Anterior cingulate cortex (tissue), 58 donors: Measurements from ENCODE around the gene DMBX1.
A peak's percentile ranks its signal among the peaks of the same experiment; 100 is the strongest.

ENCODE experiments used
- DNase-seq, 58 donors: peaks; one replicate each; lab custom pipeline; 2025; lab: John Stamatoyannopoulos, UW

DMBX1 gene

DNA sequence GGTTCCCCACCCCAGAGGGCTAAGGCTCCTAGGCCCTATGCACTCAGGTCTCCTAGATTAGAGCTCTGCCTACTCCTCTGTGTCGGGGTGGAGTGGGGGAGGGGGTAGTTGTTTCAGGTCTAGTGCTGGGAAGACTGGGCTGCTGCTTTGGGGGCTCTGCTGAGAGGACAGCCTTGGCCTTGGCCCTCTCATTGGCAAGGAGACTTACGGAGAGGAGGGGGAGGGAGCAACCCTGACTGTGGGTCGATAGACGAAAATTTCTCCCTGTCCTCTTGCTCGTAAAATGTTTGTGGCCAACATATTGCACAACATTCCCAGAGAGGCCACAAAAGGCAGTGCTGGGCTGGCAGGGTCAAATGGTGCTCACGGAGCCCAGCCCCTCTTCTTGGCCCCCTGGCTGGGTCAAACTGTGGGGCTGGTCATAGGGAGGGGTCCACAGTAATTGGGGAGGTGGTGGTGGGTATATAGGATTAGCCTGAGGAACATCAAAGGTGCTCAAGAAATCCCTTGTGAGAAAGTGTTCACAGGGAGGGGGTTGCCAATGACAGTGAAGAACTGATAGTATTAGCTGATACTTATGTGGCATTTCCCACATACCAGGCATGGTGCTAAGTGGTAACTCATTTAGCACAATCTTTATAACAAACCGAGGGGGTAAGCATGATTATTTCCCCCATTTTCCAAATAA is 8.5 kb upstream of the DMBX1 start:
- no peak for DNase-seq

DNA sequence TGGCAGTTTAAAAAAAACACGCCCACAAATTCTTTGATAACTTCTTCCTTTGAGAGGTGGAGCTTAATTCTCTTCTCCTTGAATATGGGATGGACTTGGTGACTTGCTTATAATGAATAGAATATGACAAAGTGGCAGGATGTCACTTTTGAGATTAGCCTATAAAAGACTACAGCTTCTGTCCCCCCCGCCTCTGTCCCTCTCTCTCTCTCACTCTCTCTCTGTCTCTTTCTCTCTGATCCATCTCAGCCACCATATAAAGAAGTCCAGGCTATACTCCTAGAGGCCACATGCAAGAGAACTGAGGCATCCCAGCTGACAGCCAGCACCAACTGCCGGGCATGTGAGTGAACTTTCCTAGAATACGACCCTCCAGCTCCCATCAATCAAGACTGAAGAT is 7.7 kb upstream of the DMBX1 start:
- DNase-seq, result no peak

DNA sequence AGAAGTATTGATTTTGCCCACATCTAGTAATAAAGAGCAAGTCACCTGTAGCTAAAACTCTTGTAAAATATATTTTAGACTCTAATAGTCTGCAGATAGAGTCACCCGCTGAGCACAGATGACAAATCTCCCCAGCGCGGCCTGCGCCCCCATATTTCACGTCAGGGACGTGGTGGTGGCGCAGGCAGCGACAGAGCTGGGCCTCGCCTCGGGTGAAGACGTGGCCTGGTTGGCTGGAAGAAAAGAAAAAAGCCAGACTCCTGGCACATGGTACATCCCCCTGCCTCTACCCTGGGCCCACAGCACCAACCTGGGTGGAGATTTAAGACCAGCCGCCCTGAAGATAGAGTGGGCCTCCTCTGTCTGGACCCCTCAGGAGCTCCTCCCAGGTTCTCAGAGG is 6.0 kb upstream of the DMBX1 start:
- DNase-seq, result no peak

DNA sequence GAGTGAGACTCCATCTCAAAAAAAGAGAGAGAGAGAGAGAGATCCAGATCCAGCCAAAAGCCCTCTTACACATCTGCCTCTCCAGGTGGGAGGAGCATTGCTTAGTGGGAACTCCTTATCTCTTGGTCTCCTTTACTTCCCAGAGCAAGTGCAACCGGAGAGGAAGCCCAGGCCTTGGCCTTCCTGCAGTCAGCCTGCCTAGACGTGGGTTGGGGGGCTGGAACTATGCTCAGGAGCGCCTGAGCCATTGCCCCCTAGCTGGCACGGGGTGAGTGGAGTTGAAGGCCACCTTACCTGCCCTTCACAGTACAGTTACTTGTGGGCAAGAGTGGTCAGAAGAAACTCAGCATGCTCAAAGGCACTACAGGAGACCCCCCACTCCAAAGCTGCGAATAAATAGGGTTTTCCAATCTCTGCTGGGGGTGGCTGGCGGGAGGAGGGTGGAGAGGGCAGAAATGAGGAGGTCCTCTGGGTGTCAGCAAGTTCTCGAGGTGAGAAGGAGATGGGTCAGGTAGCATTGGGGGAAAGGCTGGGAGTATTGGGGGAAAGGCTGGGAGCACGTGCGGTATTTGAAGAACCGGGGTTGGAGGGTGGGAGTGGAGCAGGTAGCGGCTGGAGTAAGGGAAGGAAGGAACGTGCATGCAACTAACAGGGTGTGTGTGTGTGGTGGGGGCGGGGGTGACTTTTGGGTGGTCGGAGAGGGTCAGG is 4.7 kb upstream of the DMBX1 start:
- DNase-seq, result no peak

DNA sequence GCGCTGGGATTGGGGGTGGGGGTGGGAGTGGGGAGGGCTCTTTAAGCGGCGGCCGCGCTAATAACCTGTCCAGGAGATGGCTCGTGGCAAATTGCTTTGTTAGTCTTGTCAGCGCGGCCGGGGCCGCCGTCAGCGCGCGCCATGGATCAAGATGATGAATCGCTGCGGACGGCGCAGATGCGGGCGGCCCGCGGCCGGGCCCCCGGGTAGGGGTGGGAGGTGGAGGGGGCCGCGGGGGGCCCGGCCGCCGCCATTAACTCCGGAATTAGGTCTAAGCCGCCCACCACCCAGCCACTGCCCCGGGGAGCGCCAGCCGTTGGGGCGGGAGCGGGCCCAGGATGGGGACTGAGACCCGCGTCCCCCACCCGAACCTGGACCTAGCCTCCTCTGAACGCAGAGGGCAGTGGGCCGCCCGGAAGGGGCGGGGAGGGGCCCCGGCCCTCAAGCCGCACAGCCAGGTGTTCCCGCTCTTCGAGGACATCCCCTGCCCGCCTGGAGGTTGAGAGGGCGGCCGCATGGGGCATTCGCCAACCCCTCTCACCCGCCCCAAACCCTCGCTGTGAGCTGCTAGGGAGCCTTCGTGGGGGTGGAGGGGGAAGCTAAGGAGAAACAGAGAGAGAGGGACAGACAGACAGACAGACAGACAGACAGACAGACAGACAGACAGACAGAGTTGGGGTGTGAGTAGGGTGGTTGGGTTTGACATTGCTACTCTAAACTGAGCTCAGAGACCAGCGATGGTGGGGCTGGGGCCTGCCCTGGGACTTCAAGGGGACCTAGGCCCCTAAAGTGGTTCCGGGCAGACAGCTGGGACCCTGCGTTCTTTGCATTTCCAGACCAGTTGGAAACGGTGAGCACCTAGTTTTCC is 3.8 kb upstream of the DMBX1 start:
- no peak for DNase-seq

DNA sequence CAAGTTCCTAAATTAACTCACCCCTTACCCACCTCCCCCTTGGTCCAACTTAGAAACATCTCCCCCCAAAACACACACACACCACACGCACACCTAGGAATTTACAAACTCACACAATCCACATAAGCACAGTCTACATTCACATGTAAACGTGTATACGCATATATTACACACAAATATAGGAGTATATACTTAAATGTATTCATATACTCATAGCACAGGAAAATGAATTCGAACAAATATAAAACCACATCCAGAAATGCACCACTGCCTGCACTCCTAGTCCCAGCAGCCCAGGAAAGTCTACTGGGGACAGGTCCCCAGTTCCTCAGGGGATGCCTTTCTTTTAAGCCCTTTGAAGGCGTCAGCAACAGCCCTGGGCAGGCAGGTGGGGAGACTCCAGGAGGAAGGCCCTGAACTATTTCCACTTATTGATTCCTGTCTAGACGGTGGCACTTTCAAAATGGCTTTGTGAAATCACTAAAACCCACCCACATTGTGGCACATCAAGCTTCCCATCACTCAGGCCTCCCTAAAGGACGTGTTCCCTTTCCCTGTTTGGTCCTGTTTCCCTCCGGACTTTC is 3.1 kb upstream of the DMBX1 start:
- DNase-seq, result no peak

DNA sequence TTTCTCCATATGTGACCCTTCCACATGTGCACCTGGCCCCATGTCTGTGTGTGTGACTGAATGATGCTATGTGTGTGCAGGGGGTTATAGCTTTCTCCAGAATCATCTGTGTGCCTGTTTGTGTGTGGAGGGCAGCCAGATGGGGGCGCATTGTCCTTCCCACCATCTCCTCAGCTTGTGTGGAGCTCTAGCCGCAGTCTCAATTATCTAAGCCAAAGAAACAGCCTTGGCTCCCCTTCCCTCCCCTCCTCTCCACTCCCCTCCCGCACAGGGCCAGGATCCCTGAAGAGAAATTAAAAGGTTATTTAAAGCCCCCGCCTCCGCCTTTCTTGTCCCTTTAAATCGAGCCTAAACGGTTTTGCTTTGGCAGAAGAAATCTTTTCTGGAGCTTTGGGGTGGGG is 1.8 kb upstream of the DMBX1 start:
- no peak for DNase-seq

DNA sequence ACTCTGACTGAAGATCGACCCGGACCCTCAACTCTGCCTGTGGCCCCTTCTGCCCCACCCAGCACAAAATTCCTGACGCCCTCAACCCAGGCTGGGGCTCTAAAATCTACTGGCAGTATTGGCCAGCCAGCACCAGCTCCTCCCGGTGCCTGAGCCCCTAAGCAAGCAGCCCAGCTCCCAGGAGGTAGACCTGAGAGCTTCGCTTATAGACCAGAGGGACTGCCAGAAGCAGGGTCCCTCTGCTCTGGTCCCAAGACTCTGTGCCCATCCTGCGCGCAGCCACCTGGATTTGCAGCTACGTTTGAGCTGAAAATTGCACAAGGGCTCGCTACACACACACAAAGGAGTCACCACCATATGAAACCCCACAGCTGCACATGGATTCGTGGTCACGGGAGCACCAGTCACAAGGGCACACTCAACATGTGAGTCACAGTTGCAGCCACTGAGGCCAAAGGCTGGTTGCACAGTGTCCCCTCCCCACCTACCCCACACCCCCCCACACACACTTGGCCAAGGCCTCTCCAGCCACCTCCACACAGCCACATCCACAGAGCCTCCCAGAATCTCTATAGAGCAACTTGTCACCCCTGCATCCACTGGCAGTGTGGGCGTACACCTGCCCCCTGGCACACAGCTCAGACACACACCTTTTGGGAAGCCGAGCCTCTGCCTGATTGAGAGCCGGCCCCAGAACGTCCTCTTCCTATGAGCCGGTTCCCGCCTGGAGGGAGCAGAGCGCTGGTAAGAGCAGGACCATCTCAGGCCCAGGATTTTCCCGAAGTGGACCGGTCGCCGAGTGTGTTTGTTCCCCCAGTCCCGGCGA is 1.1 kb upstream of the DMBX1 start:
- no peak for DNase-seq

DNA sequence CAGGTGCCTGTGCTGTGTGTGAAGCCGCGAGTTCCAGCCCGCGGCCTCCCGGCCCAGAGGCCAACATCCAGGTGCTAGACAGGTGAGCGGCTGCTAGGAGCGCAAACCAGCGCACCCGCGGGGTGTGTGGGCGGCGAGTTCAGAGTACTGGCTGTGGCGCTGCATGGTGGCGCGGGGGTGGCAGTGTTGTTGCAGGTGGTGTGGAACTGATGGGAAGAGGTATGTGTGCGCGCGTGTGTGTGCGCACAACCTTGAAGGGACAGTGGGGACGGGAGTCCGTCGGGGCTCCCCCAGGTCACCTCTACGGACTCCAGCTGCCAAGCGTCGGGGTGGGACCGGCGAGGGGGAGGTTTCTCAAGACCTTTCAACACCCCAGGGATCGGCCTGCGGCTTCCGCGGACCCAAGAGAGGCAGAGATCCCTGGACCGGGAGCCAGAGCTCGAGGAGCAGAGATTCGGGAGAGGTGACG is 433 bp upstream of the DMBX1 start:
- peak in 1 of 58 donors; percentile 5 for DNase-seq

DNA sequence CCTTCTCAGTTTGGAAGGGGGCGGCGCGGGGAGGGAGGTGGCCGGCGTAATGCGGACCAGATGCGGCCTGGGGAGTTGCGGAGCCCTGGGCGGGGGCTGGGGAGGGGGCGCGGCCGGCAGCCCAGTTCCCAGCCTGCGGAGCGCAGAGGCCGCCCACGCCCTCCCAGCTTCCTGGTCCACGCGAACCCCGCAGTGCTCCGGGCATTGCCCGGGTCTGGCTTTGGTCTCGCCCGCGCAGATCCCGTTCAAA is 695 bp downstream of the DMBX1 start:
- no peak for DNase-seq

DNA sequence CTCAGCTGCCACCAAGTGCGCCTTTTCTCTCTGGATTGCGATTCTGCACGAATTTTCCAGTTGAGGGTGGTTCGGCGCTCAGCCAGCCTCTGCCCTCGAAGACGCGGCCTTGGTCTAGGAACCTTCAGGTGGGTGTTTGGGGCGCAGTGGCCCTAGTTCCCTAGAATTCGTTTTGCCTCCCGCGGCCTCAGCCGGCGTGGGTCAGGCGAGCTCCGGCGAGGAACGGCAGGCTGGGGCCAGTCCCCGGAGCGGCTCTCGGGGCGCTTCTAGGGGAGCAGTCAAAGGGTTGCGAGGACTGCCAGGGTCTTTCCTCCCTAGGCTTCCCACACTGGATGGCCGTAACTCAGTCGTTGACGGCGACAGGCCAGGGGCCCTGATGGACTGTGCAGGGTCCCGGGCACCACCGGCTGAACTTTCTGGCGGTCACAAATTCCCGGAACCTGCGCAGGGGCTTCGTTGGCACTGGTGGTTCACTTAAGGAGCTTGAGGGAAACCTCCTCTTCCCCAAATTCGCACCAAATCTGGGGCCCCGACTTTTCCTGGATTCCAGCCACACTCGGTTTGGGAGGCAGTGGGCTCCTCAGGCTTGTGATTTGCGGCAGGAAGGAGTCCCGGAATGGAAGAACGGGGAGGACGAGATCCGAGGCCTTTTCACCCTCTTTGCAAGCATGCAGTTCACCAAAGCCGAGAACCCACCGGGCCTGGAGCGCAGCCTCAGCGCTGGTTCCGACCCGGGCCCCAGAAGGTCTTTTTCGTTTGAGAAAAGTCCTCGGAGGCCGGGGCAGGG is 1.2 kb downstream of the DMBX1 start:
- DNase-seq, result no peak

DNA sequence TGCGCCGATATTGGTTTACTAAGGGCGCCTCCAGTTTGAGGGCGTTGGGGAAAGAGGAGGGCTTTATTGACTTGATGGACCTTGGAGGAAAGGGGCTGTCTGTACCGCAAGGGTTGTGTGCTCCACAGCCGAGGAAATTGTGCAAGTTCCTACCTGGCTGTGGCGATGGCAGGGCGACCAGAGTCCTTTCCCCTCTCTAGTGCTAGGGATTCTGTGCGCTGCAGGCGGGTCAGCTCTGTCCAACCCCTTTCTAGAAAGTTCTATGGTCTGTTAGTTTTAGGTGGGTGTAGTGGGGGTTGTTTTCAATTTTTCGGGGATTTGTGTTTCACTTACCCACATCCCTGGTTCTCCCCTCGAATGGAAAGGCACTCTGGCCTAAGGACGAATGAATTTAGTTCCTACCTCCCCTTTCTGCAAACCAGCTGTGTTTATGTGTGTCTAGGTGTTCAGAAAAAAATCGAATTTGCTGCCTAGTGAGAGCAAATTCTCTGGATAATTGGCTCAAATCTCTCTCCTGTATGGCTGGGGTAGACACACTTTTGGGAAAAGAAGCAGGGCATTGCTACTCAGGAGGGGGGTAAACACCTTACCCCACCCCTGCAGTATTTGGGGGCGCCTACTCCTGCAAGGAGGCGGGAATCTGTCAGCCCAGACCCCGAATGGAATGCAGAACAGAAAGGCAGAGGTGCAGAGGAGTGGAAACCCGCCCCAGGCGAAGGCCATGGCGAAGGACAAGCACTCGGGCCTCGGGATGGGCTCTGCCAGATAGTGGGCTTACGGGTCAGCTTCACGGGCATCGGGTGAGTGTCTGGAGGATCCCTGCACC is 2.0 kb downstream of the DMBX1 start:
- DNase-seq, result no peak

DNA sequence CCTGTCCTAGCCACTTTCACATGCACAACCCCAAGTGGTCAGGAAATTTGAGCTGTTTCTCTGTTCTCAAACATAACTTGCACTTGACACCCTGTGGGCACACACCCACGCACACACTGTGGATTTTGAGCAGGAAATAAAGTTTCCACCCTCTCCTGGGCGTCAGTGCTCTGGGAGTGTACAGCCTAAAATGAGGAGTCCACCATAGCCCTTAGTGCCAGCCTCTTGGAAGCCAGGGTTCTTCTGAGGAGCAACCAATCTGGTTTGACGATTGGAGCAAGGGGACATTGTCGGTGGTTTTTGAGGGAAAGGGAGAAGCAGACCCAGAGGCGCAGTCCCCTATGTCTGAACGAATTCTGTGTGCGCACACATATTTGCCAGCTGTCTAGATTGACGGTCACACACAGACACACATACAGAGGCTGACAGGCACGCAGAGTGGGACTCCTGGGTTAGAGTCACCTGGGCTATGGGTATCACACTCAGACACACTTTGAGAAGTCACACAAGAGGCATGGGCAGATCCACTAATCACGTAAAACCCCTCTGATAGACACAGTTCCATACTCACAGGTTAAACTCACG is 2.7 kb downstream of the DMBX1 start:
- no peak for DNase-seq

DNA sequence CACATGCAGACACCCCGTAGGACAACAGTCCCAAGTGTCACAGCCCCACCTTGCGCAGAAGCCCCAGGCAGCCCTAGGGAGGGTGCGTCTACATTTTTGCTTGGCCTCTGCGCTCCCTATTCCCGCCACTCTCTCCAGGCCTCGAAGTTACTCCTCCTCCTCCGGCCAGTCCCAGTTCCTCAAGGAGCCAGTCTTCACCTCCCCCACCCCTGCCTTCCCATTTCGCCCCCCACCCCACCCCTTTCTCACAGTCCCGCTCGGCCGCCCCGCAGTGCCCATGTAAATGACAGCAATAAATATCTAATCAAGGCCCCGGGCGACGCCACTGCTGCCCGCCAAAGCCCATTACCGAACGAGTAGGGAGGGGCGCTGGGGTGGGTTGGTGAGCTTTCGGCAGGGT is 3.2 kb downstream of the DMBX1 start:
- DNase-seq, result no peak

DNA sequence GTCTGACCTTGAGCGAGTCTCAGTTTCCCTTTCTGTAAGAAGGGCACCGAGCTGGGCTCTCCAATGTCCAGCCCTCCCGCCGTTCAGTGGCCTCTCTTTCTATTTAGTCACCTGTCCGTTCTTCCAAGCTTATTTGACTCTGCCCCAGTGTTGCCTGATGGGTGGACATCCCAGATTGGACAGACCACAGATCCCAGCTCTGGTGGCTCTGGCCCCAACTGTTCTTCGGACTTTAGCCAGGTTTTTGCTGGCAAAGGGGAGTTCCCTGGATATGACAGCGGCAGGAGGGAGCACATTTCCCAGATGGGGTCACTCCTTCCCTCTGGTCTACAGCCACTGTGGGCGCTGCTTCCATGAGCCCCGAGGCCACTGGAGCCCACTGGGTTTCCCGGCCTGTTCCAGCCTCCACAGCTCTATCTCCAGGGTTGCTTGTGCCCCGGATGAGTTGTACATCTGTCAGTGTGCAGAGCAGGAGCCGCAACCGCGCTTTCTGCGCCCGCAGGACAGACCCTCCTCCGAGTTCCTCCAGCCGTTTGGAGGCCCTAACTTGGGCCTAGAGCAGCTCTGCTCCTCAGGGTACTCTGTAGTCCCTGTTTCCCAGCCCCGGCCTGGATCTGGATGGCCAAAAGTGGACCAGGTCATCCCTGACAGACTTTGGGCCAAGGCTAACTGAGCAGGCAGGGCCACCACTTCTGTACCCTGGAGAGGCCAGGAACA is 3.8 kb downstream of the DMBX1 start:
- no peak for DNase-seq

DNA sequence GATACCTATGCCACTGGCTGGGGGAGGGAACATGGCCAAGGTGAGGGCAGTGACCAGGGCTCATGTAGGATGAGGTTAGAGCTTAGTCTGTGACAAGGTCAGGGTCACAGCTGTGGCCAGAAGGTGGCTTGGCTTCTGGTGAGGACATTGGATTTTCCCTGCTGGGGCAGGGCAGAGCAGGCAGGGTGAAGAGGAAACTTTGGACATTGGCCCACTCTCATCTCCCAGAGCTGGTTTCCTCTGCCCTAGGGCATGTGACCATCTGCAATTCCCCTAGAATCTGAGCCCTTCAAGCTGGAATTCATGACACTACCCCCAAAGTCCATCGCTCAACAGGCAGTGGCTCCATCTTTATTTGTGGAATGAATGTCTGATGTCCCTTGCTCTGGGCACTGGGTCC is 5.3 kb downstream of the DMBX1 start:
- DNase-seq, result no peak

DNA sequence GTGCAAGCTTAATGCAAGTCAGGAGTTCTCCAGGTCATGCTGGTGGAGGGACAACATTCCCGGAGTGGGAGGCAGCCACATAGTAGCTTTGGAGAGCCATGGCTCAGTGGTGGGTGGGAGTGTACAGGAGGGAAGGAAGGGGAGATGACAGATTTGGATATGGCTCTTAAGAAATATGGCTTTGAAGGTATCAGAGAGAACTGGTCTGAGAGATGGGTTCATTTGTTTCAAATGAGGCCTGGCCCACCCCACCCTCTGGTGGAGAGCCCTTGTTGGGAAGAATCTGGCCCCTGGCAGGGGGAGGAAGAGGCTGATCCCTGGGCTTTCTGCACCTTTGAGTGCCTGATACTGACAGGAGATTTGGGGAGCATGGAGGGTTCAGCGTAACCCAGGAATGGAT is 6.1 kb downstream of the DMBX1 start:
- DNase-seq, result no peak

DNA sequence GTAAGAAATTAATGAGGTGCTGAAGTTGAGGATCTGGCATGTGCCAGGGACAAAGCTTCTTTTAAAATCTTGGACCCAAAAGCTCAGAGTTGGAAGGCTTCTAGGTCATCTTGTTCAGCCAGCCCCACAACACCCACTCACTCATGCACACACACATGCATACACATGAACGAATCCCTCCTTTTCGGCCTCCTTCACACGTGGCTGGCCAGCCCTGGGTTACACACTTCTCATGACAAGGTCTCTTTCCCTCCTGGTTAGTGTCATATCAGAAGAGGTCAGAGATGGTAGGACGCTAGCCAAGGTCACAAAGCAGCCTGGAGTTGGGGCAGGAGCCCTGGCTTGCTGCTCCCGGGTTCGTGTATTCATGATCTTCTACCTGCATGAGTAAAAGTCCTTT is 6.9 kb downstream of the DMBX1 start:
- no peak for DNase-seq
